Activated CD4-positive, alpha-beta T cell treated with anti-CD3 and anti-CD28 coated beads, Interleukin-2, amount 50 U/mL, for 4 hours (primary cell): ENCODE measurements around the gene ZNF747.

Experiments
- DNase-seq, 2 experiments: peaks; one replicate each; pipeline ENCODE4 v3.0.0-alpha.2; 2020

ZNF747 gene

DNA sequence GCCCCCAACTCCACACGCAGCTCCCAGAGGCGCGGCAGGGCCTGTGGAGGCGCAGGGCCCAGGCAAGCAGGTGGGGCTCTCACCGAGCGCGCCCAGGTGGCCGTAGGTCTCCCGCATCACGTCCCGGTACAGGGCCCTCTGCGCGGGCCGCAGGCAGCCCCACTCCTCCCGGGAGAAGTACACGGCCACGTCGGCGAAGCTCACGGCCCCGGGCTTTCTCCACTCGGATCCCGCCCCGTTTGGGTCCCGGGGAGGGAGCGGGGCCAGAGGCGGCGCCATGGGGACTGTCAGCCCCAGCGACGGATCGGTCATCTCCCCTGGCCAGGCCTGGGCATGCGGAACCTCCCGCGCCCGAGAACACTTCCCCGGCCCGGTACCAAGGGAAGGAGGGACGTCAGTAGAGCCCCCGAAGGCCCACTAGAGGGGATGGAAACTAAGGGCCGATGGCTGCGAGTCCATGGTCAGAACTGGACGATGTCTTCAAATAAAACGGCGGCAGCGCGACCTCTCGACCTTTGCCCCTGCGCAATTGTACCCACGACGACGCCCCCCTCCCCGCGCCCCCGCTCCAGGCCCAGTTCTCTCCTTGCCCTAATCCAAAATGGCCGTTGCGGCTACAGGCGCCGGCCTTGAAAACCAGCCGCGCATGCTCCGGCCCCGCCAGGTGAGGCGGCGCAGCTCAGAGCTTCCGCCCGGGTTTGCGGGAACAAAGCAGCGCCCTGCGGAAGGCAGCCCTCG is at the start of gene ZNF747:
ZNF747 (minus strand) TSS at position 491 of the 738 bp plus-strand sequence; CDS start at position 312, 179 bp downstream.
- DNase-seq, result peak; percentile 91 to 92

DNA sequence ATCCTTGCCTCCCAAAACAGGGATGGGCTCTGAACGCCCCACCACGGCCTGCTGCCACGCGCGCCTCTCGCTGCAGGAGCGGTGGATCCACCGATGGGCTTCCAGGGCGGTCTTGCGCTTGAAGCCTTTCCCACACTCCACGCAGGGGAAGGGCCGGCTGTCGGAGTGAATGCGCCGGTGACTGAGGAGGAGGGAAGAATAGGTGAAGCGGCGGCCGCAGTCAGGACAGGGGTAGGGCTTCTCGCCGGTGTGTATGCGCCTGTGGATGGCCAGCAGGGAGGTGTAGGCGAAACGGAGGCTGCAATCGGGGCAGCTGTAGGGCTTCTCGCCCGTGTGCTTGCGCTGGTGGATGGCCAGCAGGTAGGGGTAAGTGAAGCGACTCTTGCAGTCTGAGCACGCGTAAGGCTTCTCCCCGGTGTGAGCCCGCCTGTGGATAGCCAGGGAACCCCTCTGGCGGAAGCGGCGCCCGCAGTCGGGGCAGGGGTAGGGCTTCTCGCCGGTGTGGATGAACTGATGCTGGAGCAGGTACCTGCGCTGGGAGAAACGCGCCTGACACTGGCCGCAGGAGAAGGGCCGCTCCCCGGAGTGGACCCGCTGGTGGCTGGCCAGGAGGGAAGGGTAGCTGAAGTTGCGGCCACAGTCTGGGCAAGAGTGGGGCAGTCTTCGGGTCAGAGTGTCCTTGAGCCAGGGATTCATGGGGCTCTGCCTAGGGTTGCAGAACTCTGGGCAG is 48.1 kb upstream of the ZNF747 start:
- DNase-seq, result no peak

DNA sequence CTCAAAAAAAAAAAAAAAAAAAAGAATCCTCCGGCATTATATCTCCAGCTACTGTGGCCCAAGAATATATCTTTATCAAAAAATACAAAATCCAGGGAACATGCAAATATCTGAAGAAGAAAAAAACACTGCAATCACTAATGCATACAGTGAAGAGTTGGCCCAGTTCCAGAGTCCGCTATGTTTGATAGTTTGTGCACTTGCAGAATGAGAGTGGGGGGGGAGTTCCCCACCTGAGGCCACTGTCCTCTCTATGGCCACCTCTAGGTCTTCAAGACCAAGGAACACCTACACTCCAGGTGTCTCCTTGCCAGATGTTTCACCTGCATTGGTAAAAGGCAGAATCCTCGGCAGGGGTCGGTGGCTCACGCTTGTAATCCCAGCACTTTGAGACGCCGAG is 46.8 kb upstream of the ZNF747 start:
- DNase-seq, result no peak

DNA sequence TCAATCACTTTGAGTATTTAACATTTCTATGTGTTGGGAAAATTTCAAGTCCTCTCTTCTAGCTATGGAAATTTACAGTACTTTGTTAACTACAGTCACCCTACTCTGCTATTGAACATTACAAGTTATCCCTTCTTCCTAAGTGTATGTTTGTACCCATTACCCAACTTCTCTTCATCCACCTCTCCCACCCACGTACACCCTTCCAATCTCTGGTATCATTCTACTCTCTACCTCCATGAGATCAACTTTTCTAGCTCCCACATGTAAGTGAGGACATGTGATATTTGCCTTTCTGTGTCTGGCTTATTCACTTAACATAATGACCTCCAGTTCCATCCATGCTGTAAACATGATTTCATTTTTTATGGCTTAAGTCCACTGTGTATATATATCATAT is 40.0 kb upstream of the ZNF747 start:
- DNase-seq, result no peak

- DNase-seq, result peak; percentile 93 to 95
These were observed 37.0 kb upstream of the ZNF747 start, which contains the start of gene ZNF688 for GRCh38 chr16:30571445-30572322. ZNF688 (minus strand) TSS chr16:30571714; CDS start chr16:30571629, 85 bp downstream.

DNA sequence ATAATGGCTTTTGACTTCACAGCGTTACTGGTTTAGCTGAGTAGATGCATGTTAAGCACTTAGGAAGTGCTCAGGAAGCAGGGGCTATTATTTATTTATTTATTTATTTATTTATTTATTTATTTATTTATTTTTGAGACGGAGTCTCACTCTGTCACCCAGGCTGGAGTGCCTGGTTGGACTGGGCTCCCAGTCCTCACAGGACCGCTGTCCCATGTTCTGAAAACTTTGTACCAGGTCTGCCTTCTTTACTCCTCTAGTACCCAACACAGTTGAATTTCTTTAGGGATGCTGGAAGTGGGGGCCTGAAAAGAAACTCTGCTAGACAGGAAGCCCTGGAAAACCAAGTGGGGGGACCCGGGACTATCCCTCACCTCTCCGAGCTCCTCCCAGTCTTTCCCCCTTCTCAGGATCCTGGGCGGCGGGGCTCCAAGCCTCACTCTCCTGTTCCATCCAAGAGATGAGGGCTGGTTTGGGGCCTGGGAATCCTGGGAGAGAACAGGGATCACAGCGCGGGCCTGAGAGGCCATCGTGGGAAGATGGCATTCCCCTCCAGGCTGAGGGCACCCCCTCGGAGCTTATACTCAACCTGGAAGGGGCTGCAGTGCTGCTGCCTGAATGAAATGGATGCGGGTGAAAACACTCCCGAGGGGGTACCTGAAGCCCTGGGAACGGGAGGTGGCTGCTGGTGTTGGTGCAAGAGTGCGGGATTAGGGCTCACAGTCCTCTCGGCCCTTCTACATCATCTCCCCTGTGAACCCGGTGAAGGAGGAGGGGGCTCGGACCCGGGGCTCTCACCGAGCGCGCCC is 36.2 kb upstream of the ZNF747 start:
- no peak for DNase-seq

- no peak for DNase-seq
These were observed 35.3 kb upstream of the ZNF747 start for GRCh38 chr16:30569746-30570635.

DNA sequence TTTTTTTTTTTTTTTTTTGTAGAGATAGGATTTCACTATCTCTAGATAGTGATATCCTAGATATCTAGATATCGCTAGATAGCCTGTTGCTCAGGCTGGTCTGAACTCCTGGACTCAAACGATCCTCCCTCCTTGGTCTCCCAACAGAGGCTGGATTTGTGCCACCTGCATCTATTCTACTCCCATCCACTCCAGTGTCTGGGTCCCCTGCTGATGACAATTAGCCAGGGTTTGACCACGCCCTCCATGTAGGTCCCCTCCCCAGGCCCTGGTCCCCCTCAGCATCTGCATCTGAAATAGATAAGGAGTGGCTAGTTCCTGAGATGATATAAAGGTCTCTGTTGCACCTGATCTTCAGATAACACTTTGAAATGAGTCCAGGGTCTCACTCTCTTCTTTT is 34.6 kb upstream of the ZNF747 start:
- DNase-seq, result no peak

DNA sequence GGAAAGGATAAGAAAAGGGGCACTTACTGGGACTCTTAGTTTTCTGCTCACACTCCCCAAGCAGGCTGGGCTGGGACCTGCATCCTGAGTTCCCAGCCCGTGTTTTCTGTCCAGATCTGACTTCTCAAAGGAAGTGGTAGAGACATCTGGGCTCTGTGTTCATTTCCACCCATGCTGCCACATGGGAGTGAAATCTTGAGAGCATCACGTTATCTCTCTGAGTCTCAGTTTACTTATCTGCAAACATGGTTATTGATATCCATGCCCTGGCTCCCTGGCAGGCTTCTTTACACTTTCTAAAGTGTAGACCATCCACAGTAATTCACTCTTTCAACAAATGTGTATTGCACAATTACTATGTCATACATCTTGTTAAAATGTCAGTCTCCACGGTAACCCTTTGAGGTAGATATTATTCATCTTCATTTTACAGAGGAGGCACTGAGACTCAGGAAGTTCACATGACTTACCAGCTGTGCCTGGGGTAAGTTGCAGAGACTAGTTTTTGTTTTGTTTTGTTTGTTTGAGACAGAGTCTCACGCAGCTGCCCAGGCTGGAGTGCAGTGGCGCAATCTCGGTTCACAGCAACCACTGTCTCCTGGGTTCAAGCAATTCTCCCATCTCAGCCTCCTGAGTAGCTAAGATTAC is 33.5 kb upstream of the ZNF747 start:
- DNase-seq, result peak; percentile 32 to 35

- peak; percentile 61 to 68 for DNase-seq
These were observed 32.7 kb upstream of the ZNF747 start for GRCh38 chr16:30567160-30567990.

DNA sequence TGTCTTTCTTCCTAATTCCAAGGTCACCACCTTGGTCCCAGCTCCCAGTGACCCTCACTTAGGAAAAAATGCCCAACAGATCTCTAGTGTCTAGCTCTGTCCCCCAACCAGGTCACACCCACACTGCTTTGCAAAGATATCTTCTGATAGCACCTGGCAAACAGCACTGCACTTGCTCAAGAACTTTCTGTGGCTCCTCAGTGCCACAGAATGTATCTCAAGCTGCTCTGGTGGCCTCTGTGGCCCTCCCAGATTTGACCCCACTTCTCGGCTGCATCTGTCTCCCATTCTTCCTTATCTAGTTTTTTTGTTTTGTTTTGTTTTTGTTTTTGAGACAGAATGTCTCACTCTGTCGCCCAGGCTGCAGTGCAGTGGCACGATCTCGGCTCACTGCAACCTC is 31.9 kb upstream of the ZNF747 start:
- DNase-seq, result no peak

- DNase-seq, result no peak
These were observed 31.3 kb upstream of the ZNF747 start for GRCh38 chr16:30565984-30566383.

DNA sequence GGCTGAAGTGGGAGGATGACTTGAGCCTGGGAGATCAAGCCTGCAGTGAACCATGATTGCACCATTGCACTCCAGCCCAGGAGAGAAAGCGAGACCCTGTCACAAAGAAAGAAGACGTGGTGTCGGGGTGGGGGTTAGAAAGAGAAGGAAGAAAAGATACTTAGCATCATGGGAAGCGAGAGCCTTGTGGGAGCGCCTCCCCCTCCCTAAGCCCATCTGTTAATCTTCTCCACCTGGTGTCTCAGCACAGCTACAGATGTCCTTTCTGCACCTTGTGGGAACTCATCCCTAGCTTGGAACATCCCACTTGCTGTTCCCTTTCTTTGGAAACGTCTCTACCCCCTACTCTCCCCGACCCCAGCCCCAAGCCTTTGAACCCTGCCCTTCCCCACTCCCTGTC is 30.9 kb upstream of the ZNF747 start:
- no peak for DNase-seq

- no peak for DNase-seq
These were observed 27.4 kb upstream of the ZNF747 start for GRCh38 chr16:30562021-30562420.

- no peak for DNase-seq
These were observed 26.6 kb upstream of the ZNF747 start for GRCh38 chr16:30561089-30561816.

DNA sequence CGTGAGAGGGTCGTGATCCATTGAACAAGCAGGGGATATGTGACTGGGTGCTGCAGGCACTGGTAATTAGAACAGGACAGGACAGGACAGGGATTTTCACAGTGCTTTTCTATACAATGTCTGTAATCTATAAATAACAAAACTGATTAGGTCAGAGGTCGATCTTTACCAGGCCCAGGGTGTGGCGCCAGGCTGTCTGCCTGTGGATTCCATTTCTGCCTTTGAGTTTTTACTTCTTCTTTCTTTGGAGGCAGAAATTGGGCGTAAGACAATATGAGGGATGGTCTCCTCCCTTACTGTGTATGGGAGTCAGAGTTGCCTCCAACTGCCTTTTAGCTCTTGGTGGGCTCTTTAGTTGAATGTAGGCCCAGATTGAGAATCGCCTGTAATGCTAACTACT is 25.0 kb upstream of the ZNF747 start:
- DNase-seq, result no peak

DNA sequence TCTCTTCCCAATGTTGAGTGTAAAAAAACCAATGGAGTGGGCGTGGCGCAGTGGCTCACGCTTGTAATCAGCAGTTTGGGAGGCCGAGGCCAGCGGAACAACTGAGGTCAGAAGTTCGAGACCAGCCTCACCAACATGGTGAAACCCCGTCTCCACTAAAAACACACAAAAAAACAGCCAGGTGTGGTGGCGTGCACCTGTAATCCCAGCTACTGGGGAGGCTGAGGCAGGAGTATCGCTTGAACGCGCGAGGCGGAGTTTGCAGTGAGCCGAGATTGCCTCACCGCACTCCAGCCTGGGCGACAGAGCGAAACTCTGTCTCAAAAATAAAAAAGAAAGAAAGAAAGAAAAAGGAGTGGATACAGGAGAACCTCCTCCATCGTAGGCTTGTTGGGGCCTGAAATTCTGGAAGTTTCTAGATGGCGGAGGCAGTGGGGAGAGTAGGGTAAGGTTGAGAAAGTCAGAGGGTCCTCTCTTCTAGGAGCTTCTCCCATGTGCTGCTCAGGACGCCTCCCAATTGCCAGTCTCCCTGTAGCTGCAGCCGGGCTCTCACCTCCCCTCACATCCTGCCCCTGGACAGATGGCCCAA is 24.2 kb upstream of the ZNF747 start:
- DNase-seq, result no peak

DNA sequence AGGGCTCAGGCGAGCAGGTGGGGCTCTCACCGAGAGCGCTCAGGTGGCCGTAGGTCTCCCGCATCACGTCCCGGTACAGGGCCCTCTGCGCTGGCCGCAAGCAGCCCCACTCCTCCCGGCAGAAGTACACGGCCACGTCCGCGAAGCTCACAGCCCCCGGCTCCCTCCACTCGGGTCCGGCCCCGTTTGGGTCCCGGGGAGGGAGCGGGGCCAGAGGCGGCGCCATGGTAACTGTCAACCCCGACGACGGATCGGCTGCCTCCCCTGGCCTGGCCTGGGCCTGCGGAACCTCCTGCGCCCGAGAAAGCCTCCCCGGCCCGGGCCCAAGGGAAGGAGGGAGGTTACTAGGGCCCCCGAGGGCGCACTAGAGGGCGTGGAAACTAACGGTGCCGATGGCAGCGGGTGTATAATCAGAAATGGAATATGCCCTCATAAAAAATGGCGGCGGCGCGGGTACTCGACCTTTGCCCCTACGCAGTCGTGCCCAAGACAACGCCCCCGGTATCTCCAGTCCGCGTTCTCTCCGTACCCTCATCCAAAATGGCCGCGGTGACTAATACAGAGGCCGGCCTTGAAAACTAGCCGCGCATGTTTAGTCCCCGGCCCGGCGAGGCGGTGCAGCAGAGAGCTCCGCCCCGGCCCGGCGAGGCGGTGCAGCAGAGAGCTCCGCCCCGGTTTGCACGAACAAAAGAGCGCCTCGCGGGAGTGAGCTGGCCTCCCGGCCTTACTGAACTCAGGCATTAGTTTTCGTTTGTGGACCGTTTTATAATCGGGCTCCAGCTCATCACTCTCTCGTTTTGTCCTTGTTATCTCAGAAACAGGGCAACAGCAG is 23.5 kb upstream of the ZNF747 start, which contains the start of gene ZNF764:
ZNF764 (minus strand) TSS at position 418 of the 832 bp plus-strand sequence; CDS start at position 226, 192 bp downstream.
- peak; percentile 95 to 96 for DNase-seq
